HG02642 (cell line): ENCODE data around the gene EIF4G1.

ENCODE experiments used
- ATAC-seq: cut with Tn5 transposase; IDR thresholded peaks from one replicate; pipeline ENCODE4 v1.9.1; 2021; ENCODE audit warnings: mild to moderate bottlenecking; ENCODE audit not compliant: unreplicated experiment, poor library complexity

EIF4G1 gene

GRCh38 chr3:184347321-184348056 lies 33.1 kb downstream of the EIF4G1 start:
- no peak for ATAC-seq

- ATAC-seq, result no peak
These were observed 33.6 kb downstream of the EIF4G1 start for GRCh38 chr3:184348057-184348382.

- no peak for ATAC-seq
These were observed 35.4 kb downstream of the EIF4G1 start for GRCh38 chr3:184349563-184350470.

- ATAC-seq, result no peak
These were observed 36.2 kb downstream of the EIF4G1 start for GRCh38 chr3:184350618-184351017.

GRCh38 chr3:184351511-184352148 lies 37.2 kb downstream of the EIF4G1 start:
- no peak for ATAC-seq

GRCh38 chr3:184352149-184352785 lies 37.9 kb downstream of the EIF4G1 start:
- no peak for ATAC-seq

- no peak for ATAC-seq
These were observed 38.6 kb downstream of the EIF4G1 start for GRCh38 chr3:184352897-184353545.

GRCh38 chr3:184353546-184353941 lies 39.1 kb downstream of the EIF4G1 start:
- no peak for ATAC-seq

GRCh38 chr3:184354121-184354728 lies 39.8 kb downstream of the EIF4G1 start:
- ATAC-seq, result peak; percentile 49

- ATAC-seq, result no peak
These were observed 40.3 kb downstream of the EIF4G1 start for GRCh38 chr3:184354754-184355153.

- no peak for ATAC-seq
These were observed 41.0 kb downstream of the EIF4G1 start for GRCh38 chr3:184355261-184356040.

- no peak for ATAC-seq
These were observed 43.1 kb downstream of the EIF4G1 start for GRCh38 chr3:184357248-184358123.

- ATAC-seq, result no peak
These were observed 43.8 kb downstream of the EIF4G1 start for GRCh38 chr3:184358124-184358767.

- no peak for ATAC-seq
These were observed 44.5 kb downstream of the EIF4G1 start for GRCh38 chr3:184358921-184359350.

GRCh38 chr3:184359610-184360009 lies 45.2 kb downstream of the EIF4G1 start:
- no peak for ATAC-seq

GRCh38 chr3:184360070-184360928 lies 45.9 kb downstream of the EIF4G1 start:
- no peak for ATAC-seq
